ENCODE results near the gene MAP3K20. TPM values are rescaled to one million over a fixed set of nuclear protein-coding genes. Genes with fewer than 3 reads are reported as not detected.
"Not testable (repeated sequence)": the region's sequence is repeated elsewhere in the genome, so short reads cannot be mapped to it uniquely, and the experiment has no call there.

MAP3K20 gene
- total RNA-seq, 3 donors from 2014 or later: 8.8 to 238 (median 30.5) TPM

GRCh38 chr2:173205375-173205774 lies 129.7 kb downstream of the MAP3K20 start:
- no peak for TF ChIP-seq CTCF (IDR thresholded peaks at IDR 0.05)
- intact Hi-C loops (cut with DNase I, micrococcal nuclease): loop anchor here in 1 of 2 donors (5.0 kb wide), 1 partner anchor 178 kb away; no protein-coding TSS in a partner anchor
- Histone ChIP-seq H3K36me3 (ENCODE audit: low read depth) (no peaks in the 10 kb centered on the region), H3K4me3 (no peak overlapping the region), H3K4me1 (ENCODE audit: low read depth) (no peaks in the 10 kb centered on the region), H3K9me3 (no peaks in the 10 kb centered on the region)
- DNase-seq: peak in 1 of 3 donors; percentile 43
- ATAC-seq: peak; percentile 56

GRCh38 chr2:173207124-173207523 lies 131.5 kb downstream of the MAP3K20 start:
- not testable (repeated sequence) for H3K9me3 ChIP-seq; H3K4me1 ChIP-seq (ENCODE audit: low read depth); H3K36me3 ChIP-seq (ENCODE audit: low read depth); ATAC-seq; H3K4me3 ChIP-seq
- DNase-seq: peak in 1 of 3 donors; percentile 32
- intact Hi-C loops (cut with DNase I, micrococcal nuclease): loop anchor here in 1 of 2 donors (5.0 kb wide), 1 partner anchor 180 kb away; no protein-coding TSS in a partner anchor

- peak; percentile 64 for TF ChIP-seq CTCF (IDR thresholded peaks at IDR 0.05)
- ATAC-seq: peak; percentile 93
- DNase-seq: peak in 1 of 3 donors; percentile 79
- Histone ChIP-seq H3K4me1 (ENCODE audit: low read depth) (peaks cover 3% of the 10 kb centered on the region), H3K36me3 (ENCODE audit: low read depth) (no peaks in the 10 kb centered on the region), H3K9me3 (no peaks in the 10 kb centered on the region), H3K4me3 (no peak overlapping the region)
- intact Hi-C loops (cut with DNase I, micrococcal nuclease): loop anchor here in 1 of 2 donors (5.0 kb wide), 1 partner anchor 183 kb away; no protein-coding TSS in a partner anchor
Observed at GRCh38 chr2:173210270-173211196, 134.9 kb downstream of the MAP3K20 start.

- no peak overlapping the region for H3K4me3 ChIP-seq
- ATAC-seq (no peak), DNase-seq (no peak)
- H3K4me1 ChIP-seq (ENCODE audit: low read depth): peaks cover 3% of the 10 kb centered on the region
- H3K9me3 ChIP-seq: no peaks in the 10 kb centered on the region
- no peaks in the 10 kb centered on the region for H3K36me3 ChIP-seq (ENCODE audit: low read depth)
- TF ChIP-seq CTCF (IDR thresholded peaks at IDR 0.05): no peak
- intact Hi-C loops (cut with DNase I, micrococcal nuclease): loop anchor here in 1 of 2 donors (5.0 kb wide), 1 partner anchor 186 kb away; no protein-coding TSS in a partner anchor
Observed at GRCh38 chr2:173213181-173213580, 137.5 kb downstream of the MAP3K20 start.

- intact Hi-C loops (cut with DNase I, micrococcal nuclease): loop anchor here in 1 of 2 donors (5.0 kb wide), 1 partner anchor 187 kb away; no protein-coding TSS in a partner anchor
- no peaks in the 10 kb centered on the region for H3K9me3 ChIP-seq
- no peak overlapping the region for H3K4me3 ChIP-seq
- peaks cover 3% of the 10 kb centered on the region for H3K4me1 ChIP-seq (ENCODE audit: low read depth)
- no peak for ATAC-seq
- TF ChIP-seq CTCF (IDR thresholded peaks at IDR 0.05): no peak
- no peaks in the 10 kb centered on the region for H3K36me3 ChIP-seq (ENCODE audit: low read depth)
- no peak for DNase-seq
Observed at GRCh38 chr2:173214213-173214612, 138.6 kb downstream of the MAP3K20 start.

GRCh38 chr2:173215316-173215715 lies 139.7 kb downstream of the MAP3K20 start:
- TF ChIP-seq CTCF (IDR thresholded peaks at IDR 0.05): no peak
- Histone ChIP-seq H3K36me3 (ENCODE audit: low read depth) (no peaks in the 10 kb centered on the region), H3K4me3 (no peak overlapping the region), H3K9me3 (no peaks in the 10 kb centered on the region), H3K4me1 (ENCODE audit: low read depth) (peaks cover 3% of the 10 kb centered on the region)
- intact Hi-C loops (cut with DNase I, micrococcal nuclease): no loop called here
- DNase-seq: no peak
- ATAC-seq: no peak
